WTC11 (cell line): Measurements from ENCODE around the gene TSNAXIP1. TPM values are rescaled to one million over a fixed set of nuclear protein-coding genes. Genes with fewer than 3 reads are reported as not detected.

Experiments used
- ATAC-seq: fragments of 200-7000 bp; cut with Tn5 transposase; 2 replicates; pipeline ENCODE4 v1.10.0; 2021; ENCODE audit warnings: mild to moderate bottlenecking, moderate library complexity
- CTCF ChIA-PET: fragments of 300-600 bp; sonication (Branson Sonifier 250); formaldehyde crosslinking; loops from one replicate; lab custom pipeline; 2021; ENCODE audit warnings: antibody characterized with exemption; lab: Charles Lee
- POLR2A ChIA-PET: fragments of 350-600 bp; sonication (Branson Sonifier 250); formaldehyde crosslinking; loops from one replicate; lab custom pipeline; 2021; ENCODE audit warnings: antibody characterized with exemption; lab: Charles Lee
- DNase-seq: peaks from one replicate; pipeline ENCODE4 v3.0.0; 2021; ENCODE audit warnings: low spot score
- H3K27ac Mint-ChIP-seq: 2 replicates; pipeline ENCODE4 v1.8.0; 2021; ENCODE audit warnings: mixed read lengths
- H3K27me3 Mint-ChIP-seq: 2 replicates; pipeline ENCODE4 v1.8.0; 2021; ENCODE audit warnings: low read depth, mild to moderate bottlenecking, moderate library complexity, mixed read lengths
- H3K36me3 Mint-ChIP-seq: 2 replicates; pipeline ENCODE4 v1.8.0; 2021; ENCODE audit warnings: mixed read lengths
- H3K4me1 Mint-ChIP-seq: 2 replicates; pipeline ENCODE4 v1.8.0; 2022; ENCODE audit warnings: mixed read lengths
- H3K4me3 Mint-ChIP-seq: 2 replicates; pipeline ENCODE4 v1.8.0; 2021; ENCODE audit warnings: mild to moderate bottlenecking, moderate library complexity, mixed read lengths
- H3K9me3 Mint-ChIP-seq: 2 replicates; pipeline ENCODE4 v1.8.0; 2021; ENCODE audit warnings: mixed read lengths
- ATF1 ChIP-seq: sonication (generic); formaldehyde crosslinking; IDR thresholded peaks from 2 replicates; pipeline ENCODE4 v1.8.1; 2023; ENCODE audit warnings: mild to moderate bottlenecking, moderate library complexity, missing genetic modification reagents
- ATF2 ChIP-seq: sonication (generic); formaldehyde crosslinking; IDR thresholded peaks from 2 replicates; pipeline ENCODE4 v1.8.1; 2022; ENCODE audit warnings: low read depth, missing genetic modification reagents, borderline replicate concordance
- CREB1 ChIP-seq: sonication (generic); formaldehyde crosslinking; IDR thresholded peaks from 2 replicates; pipeline ENCODE4 v1.8.0; 2023; ENCODE audit warnings: mild to moderate bottlenecking, missing genetic modification reagents
- E2F1 ChIP-seq: sonication (generic); formaldehyde crosslinking; IDR thresholded peaks from 2 replicates; pipeline ENCODE4 v1.8.0; 2022; ENCODE audit warnings: mild to moderate bottlenecking, missing genetic modification reagents
- E2F4 ChIP-seq: sonication (generic); formaldehyde crosslinking; IDR thresholded peaks from 2 replicates; pipeline ENCODE4 v1.8.1; 2022; ENCODE audit warnings: low read depth, mild to moderate bottlenecking, moderate library complexity, missing genetic modification reagents, borderline replicate concordance
- FOXJ3 ChIP-seq: sonication (generic); formaldehyde crosslinking; IDR thresholded peaks from 2 replicates; pipeline ENCODE4 v1.9.0; 2021; ENCODE audit warnings: missing genetic modification reagents, mild to moderate bottlenecking, borderline replicate concordance
- NFATC4 ChIP-seq: fragments of 250-450 bp; sonication (Bioruptor Pico); IDR thresholded peaks from 2 replicates; pipeline ENCODE4 v1.9.0; 2021; ENCODE audit warnings: mild to moderate bottlenecking
- NR3C1 ChIP-seq: sonication (generic); formaldehyde crosslinking; conservative IDR thresholded peaks from 2 replicates; pipeline ENCODE4 v1.8.1; 2023; ENCODE audit warnings: low read depth, mild to moderate bottlenecking, missing genetic modification reagents
- PRDM15 ChIP-seq: sonication (generic); formaldehyde crosslinking; IDR thresholded peaks from 2 replicates; pipeline ENCODE4 v1.8.0; 2022; ENCODE audit warnings: missing genetic modification reagents
- SMAD4 ChIP-seq: sonication (generic); formaldehyde crosslinking; IDR thresholded peaks from 2 replicates; pipeline ENCODE4 v1.8.0; 2022; ENCODE audit warnings: mild to moderate bottlenecking, missing genetic modification reagents
- SP1 ChIP-seq: sonication (generic); formaldehyde crosslinking; conservative IDR thresholded peaks from 2 replicates; pipeline ENCODE4 v1.8.1; 2022; ENCODE audit warnings: missing genetic modification reagents
- TP53 ChIP-seq: sonication (generic); formaldehyde crosslinking; IDR thresholded peaks from 2 replicates; pipeline ENCODE4 v1.8.1; 2023; ENCODE audit warnings: mild to moderate bottlenecking, missing genetic modification reagents
- ZNF121 ChIP-seq: sonication (generic); formaldehyde crosslinking; IDR thresholded peaks from 2 replicates; pipeline ENCODE4 v1.8.0; 2023; ENCODE audit warnings: missing genetic modification reagents
- ZNF671 ChIP-seq: fragments of 250-450 bp; sonication (Bioruptor Pico); IDR thresholded peaks from 2 replicates; pipeline ENCODE4 v1.8.0; 2021; ENCODE audit warnings: mild to moderate bottlenecking
- total RNA-seq: library from RNA; stranded (reverse); gene quantifications from 3 replicates; pipeline ENCODE4 v1.2.3, GENCODE V29; 2021
- TF ChIP-seq, protein P1 (sequence below): sonication (generic); formaldehyde crosslinking; IDR thresholded peaks from 2 replicates; pipeline ENCODE4 v1.8.0; 2022; ENCODE audit warnings: mild to moderate bottlenecking, missing genetic modification reagents
- TF ChIP-seq, protein P2 (sequence below): sonication (generic); formaldehyde crosslinking; IDR thresholded peaks from 2 replicates; pipeline ENCODE4 v1.8.1; 2023; ENCODE audit warnings: mild to moderate bottlenecking, missing genetic modification reagents, borderline replicate concordance
- TF ChIP-seq, protein P3 (sequence below): sonication (generic); formaldehyde crosslinking; IDR thresholded peaks from 2 replicates; pipeline ENCODE4 v1.8.0; 2022; ENCODE audit warnings: mild to moderate bottlenecking, missing genetic modification reagents
- TF ChIP-seq, protein P4 (sequence below): sonication (generic); formaldehyde crosslinking; IDR thresholded peaks from 2 replicates; pipeline ENCODE4 v1.8.1; 2023; ENCODE audit warnings: mild to moderate bottlenecking, missing genetic modification reagents, moderate library complexity
- TF ChIP-seq, protein P5 (sequence below): fragments of 250-450 bp; sonication (Bioruptor Pico); IDR thresholded peaks from 2 replicates; pipeline ENCODE4 v2.1.2; 2022; ENCODE audit warnings: mild to moderate bottlenecking, moderate library complexity

TSNAXIP1 gene
- total RNA-seq, 1 experiment from 2014 or later, result 0.48 TPM

- TF ChIP-seq, protein P1, sequence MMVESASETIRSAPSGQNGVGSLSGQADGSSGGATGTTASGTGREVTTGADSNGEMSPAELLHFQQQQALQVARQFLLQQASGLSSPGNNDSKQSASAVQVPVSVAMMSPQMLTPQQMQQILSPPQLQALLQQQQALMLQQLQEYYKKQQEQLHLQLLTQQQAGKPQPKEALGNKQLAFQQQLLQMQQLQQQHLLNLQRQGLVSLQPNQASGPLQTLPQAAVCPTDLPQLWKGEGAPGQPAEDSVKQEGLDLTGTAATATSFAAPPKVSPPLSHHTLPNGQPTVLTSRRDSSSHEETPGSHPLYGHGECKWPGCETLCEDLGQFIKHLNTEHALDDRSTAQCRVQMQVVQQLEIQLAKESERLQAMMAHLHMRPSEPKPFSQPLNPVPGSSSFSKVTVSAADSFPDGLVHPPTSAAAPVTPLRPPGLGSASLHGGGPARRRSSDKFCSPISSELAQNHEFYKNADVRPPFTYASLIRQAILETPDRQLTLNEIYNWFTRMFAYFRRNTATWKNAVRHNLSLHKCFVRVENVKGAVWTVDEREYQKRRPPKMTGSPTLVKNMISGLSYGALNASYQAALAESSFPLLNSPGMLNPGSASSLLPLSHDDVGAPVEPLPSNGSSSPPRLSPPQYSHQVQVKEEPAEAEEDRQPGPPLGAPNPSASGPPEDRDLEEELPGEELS, result no peak
- TF ChIP-seq, protein P2, sequence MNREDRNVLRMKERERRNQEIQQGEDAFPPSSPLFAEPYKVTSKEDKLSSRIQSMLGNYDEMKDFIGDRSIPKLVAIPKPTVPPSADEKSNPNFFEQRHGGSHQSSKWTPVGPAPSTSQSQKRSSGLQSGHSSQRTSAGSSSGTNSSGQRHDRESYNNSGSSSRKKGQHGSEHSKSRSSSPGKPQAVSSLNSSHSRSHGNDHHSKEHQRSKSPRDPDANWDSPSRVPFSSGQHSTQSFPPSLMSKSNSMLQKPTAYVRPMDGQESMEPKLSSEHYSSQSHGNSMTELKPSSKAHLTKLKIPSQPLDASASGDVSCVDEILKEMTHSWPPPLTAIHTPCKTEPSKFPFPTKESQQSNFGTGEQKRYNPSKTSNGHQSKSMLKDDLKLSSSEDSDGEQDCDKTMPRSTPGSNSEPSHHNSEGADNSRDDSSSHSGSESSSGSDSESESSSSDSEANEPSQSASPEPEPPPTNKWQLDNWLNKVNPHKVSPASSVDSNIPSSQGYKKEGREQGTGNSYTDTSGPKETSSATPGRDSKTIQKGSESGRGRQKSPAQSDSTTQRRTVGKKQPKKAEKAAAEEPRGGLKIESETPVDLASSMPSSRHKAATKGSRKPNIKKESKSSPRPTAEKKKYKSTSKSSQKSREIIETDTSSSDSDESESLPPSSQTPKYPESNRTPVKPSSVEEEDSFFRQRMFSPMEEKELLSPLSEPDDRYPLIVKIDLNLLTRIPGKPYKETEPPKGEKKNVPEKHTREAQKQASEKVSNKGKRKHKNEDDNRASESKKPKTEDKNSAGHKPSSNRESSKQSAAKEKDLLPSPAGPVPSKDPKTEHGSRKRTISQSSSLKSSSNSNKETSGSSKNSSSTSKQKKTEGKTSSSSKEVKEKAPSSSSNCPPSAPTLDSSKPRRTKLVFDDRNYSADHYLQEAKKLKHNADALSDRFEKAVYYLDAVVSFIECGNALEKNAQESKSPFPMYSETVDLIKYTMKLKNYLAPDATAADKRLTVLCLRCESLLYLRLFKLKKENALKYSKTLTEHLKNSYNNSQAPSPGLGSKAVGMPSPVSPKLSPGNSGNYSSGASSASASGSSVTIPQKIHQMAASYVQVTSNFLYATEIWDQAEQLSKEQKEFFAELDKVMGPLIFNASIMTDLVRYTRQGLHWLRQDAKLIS (CRISPR knock-in tag), result no peak
- no peak for TF ChIP-seq NFATC4 (CRISPR knock-in tag)
- TF ChIP-seq, protein P3, sequence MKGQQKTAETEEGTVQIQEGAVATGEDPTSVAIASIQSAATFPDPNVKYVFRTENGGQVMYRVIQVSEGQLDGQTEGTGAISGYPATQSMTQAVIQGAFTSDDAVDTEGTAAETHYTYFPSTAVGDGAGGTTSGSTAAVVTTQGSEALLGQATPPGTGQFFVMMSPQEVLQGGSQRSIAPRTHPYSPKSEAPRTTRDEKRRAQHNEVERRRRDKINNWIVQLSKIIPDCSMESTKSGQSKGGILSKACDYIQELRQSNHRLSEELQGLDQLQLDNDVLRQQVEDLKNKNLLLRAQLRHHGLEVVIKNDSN, result no peak
Measured at GRCh38 chr16:67825906-67826305, 19.2 kb downstream of the TSNAXIP1 start (continued).

GRCh38 chr16:67828651-67829050 lies 22.0 kb downstream of the TSNAXIP1 start:
- DNase-seq, result no peak
- Mint-ChIP-seq H3K9me3 (no peaks in the 10 kb centered on the region), H3K36me3 (peaks cover 18% of the 10 kb centered on the region), H3K27ac (no peak overlapping the region), H3K4me3 (no peak overlapping the region), H3K27me3 (no peaks in the 10 kb centered on the region), H3K4me1 (peaks cover 15% of the 10 kb centered on the region)
- no peak for ATAC-seq
- POLR2A ChIA-PET, result no interaction called here
- CTCF ChIA-PET, result interaction anchor here (5.1 kb wide), 1 partner anchor 12 kb away, joined by 43 read pairs; no protein-coding TSS in a partner anchor
- TF ChIP-seq E2F1 (CRISPR knock-in tag), result no peak
- TF ChIP-seq NR3C1 (CRISPR knock-in tag), result no peak
- TF ChIP-seq ZNF121 (CRISPR knock-in tag), result no peak
- TF ChIP-seq SMAD4 (CRISPR knock-in tag), result no peak
- TF ChIP-seq PRDM15 (CRISPR knock-in tag), result no peak
- TF ChIP-seq, protein P3, result no peak
- no peak for TF ChIP-seq ZNF671 (CRISPR knock-in tag)
- TF ChIP-seq, protein P4, sequence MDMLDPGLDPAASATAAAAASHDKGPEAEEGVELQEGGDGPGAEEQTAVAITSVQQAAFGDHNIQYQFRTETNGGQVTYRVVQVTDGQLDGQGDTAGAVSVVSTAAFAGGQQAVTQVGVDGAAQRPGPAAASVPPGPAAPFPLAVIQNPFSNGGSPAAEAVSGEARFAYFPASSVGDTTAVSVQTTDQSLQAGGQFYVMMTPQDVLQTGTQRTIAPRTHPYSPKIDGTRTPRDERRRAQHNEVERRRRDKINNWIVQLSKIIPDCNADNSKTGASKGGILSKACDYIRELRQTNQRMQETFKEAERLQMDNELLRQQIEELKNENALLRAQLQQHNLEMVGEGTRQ (CRISPR knock-in tag), result no peak
- TF ChIP-seq E2F4 (CRISPR knock-in tag), result no peak
- TF ChIP-seq SP1 (CRISPR knock-in tag), result no peak
- no peak for TF ChIP-seq CREB1
- no peak for TF ChIP-seq ATF1 (CRISPR knock-in tag)
- TF ChIP-seq TP53, result no peak
- no peak for TF ChIP-seq ATF2 (CRISPR knock-in tag)
- TF ChIP-seq, protein P5, sequence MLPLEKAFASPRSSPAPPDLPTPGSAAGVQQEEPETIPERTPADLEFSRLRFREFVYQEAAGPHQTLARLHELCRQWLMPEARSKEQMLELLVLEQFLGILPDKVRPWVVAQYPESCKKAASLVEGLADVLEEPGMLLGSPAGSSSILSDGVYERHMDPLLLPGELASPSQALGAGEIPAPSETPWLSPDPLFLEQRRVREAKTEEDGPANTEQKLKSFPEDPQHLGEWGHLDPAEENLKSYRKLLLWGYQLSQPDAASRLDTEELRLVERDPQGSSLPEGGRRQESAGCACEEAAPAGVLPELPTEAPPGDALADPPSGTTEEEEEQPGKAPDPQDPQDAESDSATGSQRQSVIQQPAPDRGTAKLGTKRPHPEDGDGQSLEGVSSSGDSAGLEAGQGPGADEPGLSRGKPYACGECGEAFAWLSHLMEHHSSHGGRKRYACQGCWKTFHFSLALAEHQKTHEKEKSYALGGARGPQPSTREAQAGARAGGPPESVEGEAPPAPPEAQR (CRISPR knock-in tag), result no peak
- TF ChIP-seq FOXJ3, result no peak
